CD4-positive, alpha-beta T cell treated with Interleukin-15 for 4 hours (primary cell): Measurements from ENCODE around the gene PDE6C.

ENCODE experiments used
- DNase-seq: peaks from one replicate; pipeline ENCODE4 v3.0.0-alpha.2; 2020; ENCODE audit warnings: low spot score

The PDE6C gene

DNA sequence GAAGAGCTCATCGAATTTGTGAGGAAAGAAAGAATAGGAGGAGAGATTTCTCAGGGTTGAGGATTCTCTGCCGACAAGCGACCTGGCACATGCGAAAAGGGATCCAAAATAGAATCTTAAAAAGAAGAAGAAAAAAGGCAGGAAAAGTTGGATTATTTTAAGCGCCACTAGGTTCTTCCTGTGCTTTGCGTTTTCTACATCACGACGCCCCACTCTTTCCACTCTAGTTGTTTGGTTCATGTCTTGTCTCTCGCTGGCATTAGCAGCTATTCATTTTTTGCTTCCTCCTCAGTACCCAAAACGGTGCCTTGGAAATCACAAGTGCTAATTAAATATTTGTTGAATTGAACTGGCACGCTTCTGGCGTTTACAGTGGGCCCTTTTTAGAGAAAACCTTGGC is 90.7 kb downstream of the PDE6C start:
- DNase-seq, result no peak

DNA sequence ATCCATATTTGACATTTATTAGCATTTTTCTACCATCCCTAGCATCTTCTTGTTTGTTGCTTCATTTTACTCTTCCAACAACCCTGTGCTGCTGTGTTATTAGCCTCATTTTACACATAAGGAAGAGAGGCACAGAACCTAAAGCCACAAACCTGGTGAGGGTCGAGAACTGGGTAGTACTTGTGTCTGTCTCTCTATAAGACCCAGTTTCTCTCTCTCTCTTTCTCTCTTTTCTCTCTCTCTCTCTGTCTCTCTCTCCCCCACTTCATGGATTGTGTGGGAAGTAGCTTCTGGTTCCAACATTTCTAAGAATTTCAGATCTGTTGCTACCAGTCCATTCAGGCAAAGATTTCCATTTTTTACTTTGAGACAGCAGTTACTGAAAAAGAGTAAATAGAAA is 91.5 kb downstream of the PDE6C start:
- no peak for DNase-seq

DNA sequence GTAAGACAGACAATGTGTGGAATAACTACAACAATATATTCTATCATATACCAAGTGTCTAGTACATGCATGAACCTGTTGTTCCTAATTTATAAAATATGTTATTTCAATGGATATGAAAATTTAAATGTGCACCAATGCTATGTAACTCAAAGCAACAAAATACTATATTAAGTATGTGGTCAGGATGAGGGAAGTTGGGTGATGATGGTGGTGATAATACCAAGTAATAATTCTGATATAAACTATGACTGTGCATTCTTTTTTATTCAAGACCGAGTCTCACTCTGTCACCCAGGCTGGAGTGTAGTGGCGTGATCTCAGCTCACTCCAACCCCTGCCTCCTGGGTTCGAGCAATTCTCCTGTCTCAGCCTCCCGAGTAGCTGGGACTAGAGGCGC is 92.1 kb downstream of the PDE6C start:
- no peak for DNase-seq

DNA sequence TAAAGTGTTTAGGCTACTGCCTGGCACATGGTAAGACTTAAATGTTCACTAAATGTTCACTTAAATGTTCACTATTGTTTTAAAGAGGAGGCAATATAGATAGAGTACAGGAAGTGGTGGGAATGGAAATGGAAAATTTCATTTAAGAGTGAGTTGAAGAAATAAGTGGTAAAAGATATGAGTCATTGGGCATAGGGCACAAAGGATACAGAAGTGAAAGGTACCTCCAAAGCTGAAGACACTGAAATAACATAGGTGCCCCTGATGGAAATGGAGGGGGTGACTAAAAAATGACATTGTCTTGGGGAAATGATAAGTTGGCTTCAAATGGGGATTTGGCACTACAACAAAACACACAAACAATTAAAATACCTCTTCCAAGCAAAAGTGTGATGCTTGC is 95.3 kb downstream of the PDE6C start:
- no peak for DNase-seq

DNA sequence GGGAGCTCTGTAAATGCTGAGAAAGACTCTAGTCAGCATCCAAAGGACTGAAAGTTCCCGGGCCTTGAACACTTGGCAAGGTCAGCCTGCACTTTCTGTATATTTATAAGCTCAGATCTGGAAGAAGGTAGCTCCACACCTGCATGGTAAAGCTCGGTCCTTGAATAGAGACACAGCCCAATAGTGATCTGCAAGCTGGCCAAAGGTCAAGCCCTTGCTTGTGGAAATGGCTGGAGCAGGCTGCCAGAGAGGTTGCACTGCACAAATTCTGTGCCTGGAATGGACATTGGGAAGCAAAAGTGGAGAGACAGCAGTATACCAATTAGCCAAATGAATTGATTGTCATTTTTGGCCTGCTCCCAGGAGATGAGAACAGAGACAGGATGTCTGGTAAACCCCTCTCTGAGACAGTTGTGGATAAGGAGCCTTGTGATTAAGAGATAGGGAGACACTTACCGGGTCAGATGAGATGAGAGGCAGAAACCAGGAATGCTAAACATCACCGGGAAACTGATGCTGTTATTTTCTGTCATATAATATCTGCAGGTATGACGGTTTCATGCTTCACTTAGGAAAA is 98.1 kb downstream of the PDE6C start:
- no peak for DNase-seq

DNA sequence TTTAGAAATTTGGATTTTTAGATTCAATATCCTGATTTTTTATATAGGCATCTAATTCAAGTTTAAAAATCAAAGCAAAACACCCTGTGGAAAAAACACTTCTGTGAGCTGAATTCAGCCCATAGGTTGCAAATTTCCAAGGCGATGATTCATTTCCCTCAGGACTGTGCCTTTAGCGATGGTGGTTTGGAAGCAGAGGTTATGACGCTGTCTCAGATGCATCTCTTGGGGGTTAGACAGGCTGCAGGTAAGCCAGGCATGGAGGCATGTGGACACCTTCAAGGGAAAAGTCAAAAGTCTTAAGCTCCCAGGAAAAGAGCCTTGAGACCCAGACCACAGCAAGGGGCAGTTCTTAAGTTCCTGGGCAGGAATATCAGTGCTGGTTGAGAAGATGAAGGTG is 99.6 kb downstream of the PDE6C start:
- DNase-seq, result no peak

DNA sequence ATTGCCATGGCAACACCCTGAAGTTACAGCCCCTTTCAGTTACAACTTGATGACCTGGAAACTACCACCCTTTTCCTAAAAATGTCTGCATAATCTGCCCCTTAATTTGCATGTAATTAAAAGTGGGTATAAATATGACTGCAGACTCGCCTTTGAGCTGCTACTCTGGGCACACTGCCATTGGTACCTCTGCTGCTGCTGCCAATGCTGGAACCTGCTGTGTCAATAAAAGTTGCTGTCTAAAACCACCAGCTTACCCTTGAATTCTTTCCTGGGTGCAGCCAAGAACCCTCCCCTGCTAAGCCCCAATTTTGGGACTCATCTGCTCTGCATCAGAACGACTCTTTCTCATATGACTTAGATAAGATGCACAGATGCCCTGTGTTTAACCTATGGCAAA is 100.3 kb downstream of the PDE6C start:
- DNase-seq, result no peak

DNA sequence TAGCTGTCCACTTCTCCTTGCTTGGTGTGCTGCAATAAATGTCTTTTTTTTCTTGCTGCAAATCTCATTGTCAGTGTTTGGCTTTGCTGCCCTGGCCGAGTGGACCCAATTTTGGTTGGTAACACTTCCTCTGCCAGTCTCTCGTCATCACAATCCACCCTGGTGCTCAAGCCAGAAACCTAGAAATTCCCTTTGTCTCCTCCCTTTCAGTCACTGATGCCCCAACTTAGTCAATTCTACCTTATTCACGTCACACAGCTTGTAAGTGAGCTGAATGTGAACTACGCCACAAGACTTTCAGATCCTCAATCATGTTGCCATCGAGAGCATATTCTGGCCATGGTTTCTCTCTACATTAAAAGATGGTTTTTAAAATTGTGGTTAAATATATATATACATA is 103.0 kb downstream of the PDE6C start:
- DNase-seq, result no peak
